ENCODE results near the gene MAT1A. TPM values are rescaled to one million over a fixed set of nuclear protein-coding genes. Genes with fewer than 3 reads are reported as not detected.

The MAT1A gene
- total RNA-seq, 2 donors from 2014 or later: not detected

DNA sequence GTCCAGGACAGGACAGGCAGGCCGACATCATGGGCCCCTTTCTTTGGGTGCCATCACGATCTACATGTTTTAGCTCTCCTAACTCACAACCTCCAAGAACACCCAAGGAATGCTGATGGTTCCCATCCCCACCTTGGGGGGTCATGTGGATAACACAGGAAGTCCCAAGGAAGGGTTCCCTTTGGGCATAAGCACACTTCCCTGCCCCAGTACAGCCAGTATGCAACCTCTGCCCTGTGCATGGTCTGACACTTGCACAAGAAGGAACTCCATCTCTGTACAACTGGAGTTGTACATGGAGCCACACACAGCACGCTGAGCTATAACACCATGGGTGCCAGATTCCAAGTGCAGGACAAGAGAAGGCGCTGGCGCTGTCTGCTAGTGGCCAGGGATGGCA is 11.0 kb downstream of the MAT1A start:
- no peak overlapping the region for H3K4me3 Mint-ChIP-seq
- no peaks in the 10 kb centered on the region for H3K9me3 Mint-ChIP-seq
- no peak for DNase-seq
- ATAC-seq (replicated peaks in 1 of 2): no peak
- no peaks in the 10 kb centered on the region for H3K36me3 Mint-ChIP-seq (ENCODE audit: insufficient read depth in 2 of 2)
- no peak overlapping the region for H3K27ac Mint-ChIP-seq
- no peaks in the 10 kb centered on the region for H3K27me3 Mint-ChIP-seq (ENCODE audit: low read depth)
- no peaks in the 10 kb centered on the region for H3K4me1 Mint-ChIP-seq (ENCODE audit: low read depth)

DNA sequence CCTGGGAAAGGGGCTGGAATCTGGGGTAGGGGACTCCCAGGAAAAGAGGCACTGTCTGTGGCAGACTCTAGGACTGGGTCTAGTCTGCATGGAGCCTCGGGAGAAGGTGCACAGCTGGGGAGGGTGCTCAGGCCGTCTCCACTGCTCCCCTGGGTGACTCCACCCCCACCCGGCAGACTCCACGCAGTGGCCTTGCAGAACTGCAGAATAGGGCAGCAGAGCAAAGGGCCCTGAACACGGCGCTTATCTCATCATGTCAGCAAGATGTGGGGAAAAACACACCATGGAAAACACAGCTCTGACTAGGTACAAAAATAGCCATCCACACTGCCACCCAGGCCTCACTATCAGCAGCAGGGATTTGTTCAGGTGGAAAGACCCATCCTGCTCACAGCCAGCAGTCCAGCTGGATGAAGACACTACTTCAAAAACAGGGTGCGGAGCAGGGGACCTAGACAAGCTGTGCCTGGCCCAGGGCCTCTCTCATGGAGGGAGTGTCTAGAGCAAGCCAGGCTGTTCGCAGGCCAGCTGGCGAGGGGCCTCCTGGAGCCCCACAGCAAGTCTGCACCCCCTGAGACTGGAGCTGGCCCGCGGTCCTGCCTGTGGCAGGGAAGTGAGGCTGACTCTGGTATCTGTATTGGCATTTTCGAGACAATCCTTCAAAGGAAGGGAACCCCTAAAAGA is 11.7 kb downstream of the MAT1A start:
- no peaks in the 10 kb centered on the region for H3K36me3 Mint-ChIP-seq (ENCODE audit: insufficient read depth in 2 of 2)
- no peaks in the 10 kb centered on the region for H3K4me1 Mint-ChIP-seq (ENCODE audit: low read depth)
- no peaks in the 10 kb centered on the region for H3K9me3 Mint-ChIP-seq
- no peak for ATAC-seq (replicated peaks in 1 of 2)
- no peak for DNase-seq
- no peak overlapping the region for H3K27ac Mint-ChIP-seq
- H3K27me3 Mint-ChIP-seq (ENCODE audit: low read depth): no peaks in the 10 kb centered on the region
- no peak overlapping the region for H3K4me3 Mint-ChIP-seq

DNA sequence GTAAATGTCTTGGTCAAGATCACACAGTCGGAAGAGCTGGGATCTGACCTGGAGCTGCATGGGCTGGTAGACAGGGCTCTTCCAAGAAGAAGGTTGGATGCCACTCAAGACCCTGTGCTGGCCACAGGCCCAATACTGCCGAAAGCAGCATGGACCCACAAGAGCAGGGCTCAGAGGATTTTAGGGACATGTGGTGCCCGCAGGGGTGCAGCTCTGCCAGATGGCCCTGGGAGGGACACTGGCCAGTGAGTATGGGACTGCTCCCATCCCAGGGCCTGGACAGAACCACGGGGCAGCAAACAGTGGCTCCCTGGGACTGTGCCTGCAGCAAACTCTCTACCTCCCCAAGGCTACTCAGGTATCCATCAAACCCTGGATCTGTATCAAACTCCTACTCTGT is 12.4 kb downstream of the MAT1A start:
- H3K4me3 Mint-ChIP-seq: no peak overlapping the region
- no peaks in the 10 kb centered on the region for H3K4me1 Mint-ChIP-seq (ENCODE audit: low read depth)
- H3K36me3 Mint-ChIP-seq (ENCODE audit: insufficient read depth in 2 of 2): no peaks in the 10 kb centered on the region
- no peaks in the 10 kb centered on the region for H3K27me3 Mint-ChIP-seq (ENCODE audit: low read depth)
- ATAC-seq (replicated peaks in 1 of 2): no peak
- DNase-seq: no peak
- H3K27ac Mint-ChIP-seq: no peak overlapping the region
- H3K9me3 Mint-ChIP-seq: no peaks in the 10 kb centered on the region

DNA sequence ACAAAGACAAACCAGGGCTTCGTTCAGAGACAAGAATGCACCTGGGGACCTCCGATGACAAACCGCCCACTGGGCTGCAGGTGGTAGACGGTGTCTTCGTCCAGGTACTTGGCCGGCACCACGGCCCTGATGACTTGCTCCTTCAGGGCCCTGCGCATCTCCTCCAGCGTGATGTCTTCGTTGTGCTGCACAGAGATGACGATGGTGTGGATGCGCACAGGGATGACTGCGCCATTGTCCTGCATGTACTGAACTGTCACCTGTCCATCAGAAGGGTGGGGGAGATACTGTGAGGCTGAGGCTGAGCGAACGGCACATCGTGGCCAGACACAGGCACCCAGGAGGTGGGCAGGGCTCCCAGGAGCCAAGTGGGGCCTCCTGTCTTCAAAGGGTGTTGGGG is 13.1 kb downstream of the MAT1A start:
- ATAC-seq (replicated peaks in 1 of 2) (no peak), DNase-seq (no peak)
- no peaks in the 10 kb centered on the region for H3K9me3 Mint-ChIP-seq
- H3K4me3 Mint-ChIP-seq: no peak overlapping the region
- H3K4me1 Mint-ChIP-seq (ENCODE audit: low read depth): no peaks in the 10 kb centered on the region
- H3K36me3 Mint-ChIP-seq (ENCODE audit: insufficient read depth in 2 of 2): no peaks in the 10 kb centered on the region
- H3K27ac Mint-ChIP-seq: no peak overlapping the region
- H3K27me3 Mint-ChIP-seq (ENCODE audit: low read depth): peaks cover 2% of the 10 kb centered on the region

DNA sequence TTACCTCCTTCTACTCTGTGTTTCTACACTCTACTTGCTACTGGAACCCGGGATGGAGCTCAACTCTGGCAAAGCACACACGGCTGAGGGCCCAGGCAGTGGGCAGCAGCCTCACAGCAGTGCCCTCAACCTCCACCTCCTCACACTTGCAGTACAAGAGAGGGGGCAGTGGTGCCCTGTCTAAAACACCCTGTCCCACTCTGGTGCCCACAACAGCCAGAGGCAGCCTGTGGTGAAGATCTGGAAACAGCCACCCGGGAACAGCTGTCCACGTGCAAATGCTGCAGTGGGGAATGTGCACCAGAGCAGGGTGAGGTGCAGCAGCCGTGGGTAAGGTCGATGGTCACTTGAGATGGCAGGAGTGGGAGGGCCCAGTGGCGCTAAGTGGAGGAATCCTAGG is 13.7 kb downstream of the MAT1A start:
- ATAC-seq (replicated peaks in 1 of 2) (no peak), DNase-seq (no peak)
- Mint-ChIP-seq H3K27ac (no peak overlapping the region), H3K36me3 (ENCODE audit: insufficient read depth in 2 of 2) (no peaks in the 10 kb centered on the region), H3K4me3 (no peak overlapping the region), H3K4me1 (ENCODE audit: low read depth) (no peaks in the 10 kb centered on the region), H3K27me3 (ENCODE audit: low read depth) (peaks cover 7% of the 10 kb centered on the region), H3K9me3 (no peaks in the 10 kb centered on the region)

DNA sequence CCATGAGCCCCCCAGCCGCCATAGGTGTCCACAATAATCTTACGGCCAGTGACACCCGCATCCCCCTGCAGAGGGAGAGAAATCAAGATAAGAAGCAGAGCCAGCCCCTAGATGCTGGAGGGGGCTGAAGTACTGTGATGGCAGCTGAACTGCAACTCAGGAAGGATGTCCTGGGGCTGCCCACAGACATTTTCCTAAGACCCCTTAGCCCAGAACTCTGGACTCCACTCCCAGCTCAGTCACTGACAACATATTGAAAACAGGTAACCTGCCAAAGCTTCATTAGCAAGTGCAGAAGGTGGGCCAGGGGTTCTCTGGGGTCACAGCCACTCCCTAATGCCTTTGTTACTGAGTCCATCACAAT is 14.3 kb downstream of the MAT1A start:
- Mint-ChIP-seq H3K4me3 (no peak overlapping the region), H3K4me1 (ENCODE audit: low read depth) (no peaks in the 10 kb centered on the region), H3K27me3 (ENCODE audit: low read depth) (peaks cover 7% of the 10 kb centered on the region), H3K27ac (no peak overlapping the region), H3K36me3 (ENCODE audit: insufficient read depth in 2 of 2) (no peaks in the 10 kb centered on the region), H3K9me3 (no peaks in the 10 kb centered on the region)
- ATAC-seq (replicated peaks in 1 of 2) (no peak), DNase-seq (no peak)

DNA sequence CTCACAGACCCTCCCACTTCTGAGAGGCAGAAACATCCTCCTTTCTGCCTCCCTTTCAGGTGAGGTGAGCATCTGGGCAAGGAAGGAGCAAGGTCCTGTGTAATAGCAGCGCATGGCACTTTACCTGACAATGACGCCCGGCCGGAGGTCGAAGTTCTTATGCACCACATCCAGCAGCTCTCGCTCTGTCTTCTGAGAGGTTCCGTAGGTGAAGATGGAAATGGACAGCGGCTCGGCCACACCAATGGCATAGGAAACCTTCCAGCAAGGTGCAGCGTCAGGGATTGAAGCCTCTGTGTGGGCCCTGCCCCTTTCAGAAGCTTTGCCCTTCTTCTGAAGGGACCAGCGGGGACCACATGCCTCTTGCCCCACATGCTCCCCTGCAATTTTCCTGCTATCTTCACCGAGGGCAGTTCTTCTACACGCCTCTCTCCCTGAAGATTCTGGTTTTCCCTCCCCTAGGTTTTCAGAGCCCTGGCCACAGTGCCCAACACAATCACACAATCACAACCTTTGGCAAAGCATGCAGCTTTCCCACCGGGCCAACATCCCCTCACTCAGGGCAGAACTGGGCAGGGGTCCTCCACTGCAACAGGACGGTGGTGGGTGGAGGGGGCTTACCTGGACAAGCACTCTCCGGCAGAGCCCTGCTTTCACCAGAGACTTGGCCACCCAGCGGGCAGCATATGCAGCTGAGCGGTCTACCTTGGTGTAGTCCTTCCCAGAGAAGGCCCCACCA is 14.9 kb downstream of the MAT1A start:
- H3K4me3 Mint-ChIP-seq: no peak overlapping the region
- H3K27ac Mint-ChIP-seq: no peak overlapping the region
- no peaks in the 10 kb centered on the region for H3K36me3 Mint-ChIP-seq (ENCODE audit: insufficient read depth in 2 of 2)
- peaks cover 7% of the 10 kb centered on the region for H3K27me3 Mint-ChIP-seq (ENCODE audit: low read depth)
- H3K9me3 Mint-ChIP-seq: no peaks in the 10 kb centered on the region
- no peaks in the 10 kb centered on the region for H3K4me1 Mint-ChIP-seq (ENCODE audit: low read depth)
- ATAC-seq (replicated peaks in 1 of 2) (no peak), DNase-seq (no peak)

DNA sequence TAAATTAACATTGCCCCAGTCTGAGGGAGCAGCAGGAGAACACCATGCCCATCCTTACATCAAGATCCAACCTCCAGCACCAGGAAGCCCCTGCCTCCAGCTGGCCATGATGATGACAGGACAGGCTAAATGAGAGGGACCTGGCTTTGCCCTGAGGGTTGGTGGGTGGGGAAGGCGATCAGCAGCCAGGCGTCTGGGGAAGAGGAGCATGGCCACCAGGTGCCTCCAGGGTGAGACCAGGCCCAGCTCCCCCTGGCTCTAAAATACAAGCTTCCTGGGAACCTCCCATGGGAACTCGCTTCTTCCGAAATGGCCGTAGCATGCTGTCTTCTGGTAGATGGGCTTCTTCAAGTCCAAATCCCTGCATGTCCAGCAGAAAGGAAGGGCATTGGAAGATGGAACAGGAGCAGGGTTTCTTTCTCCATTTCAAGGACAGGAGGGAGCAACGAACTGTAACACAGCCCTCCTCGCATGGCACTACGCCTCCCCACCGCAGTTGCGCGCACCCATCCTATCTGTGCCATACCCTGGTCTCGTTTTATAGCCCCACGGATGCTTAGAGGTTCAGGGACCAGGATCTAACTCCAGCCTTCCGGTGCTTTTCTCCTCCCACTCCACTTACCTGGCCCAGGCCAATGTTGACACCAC is 15.8 kb downstream of the MAT1A start:
- H3K27me3 Mint-ChIP-seq (ENCODE audit: low read depth): peaks cover 7% of the 10 kb centered on the region
- ATAC-seq (replicated peaks in 1 of 2) (no peak), DNase-seq (no peak)
- no peak overlapping the region for H3K27ac Mint-ChIP-seq
- no peaks in the 10 kb centered on the region for H3K36me3 Mint-ChIP-seq (ENCODE audit: insufficient read depth in 2 of 2)
- no peaks in the 10 kb centered on the region for H3K9me3 Mint-ChIP-seq
- no peaks in the 10 kb centered on the region for H3K4me1 Mint-ChIP-seq (ENCODE audit: low read depth)
- H3K4me3 Mint-ChIP-seq: no peak overlapping the region

DNA sequence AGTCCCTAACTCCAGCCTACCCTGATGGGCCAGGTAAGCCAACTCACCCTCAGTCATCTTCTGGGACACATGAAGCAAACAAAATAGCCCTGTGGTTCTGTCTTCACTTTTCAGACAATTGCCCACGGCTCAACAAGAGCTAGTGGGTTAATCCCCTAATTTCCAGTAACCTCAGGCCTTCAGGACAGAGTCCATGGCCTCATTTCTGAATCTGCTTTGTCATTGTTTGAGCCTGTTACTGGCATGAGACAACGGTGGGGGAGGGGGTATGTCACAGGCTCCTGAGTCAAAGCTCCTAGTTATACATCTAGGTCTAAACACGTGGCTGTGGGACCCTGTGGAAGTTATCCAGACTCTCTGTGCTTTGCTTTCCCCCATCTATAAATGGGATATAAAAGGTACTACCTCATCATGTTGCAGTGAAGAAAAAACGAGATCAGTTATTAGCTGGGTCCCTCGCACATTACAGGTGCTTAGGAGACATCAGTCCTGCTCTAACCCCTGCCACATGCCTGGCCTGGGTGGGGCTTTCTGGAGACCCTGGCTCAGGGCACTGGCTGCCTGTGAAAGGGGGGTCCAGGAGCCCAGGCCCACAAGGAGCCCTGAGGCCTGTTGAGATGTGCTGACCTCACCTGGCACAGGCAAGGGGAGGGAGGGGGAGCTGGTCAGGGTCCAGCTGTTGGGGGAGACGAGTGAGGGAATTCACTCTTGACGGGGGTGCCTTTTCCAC is 16.5 kb downstream of the MAT1A start:
- H3K4me1 Mint-ChIP-seq (ENCODE audit: low read depth): no peaks in the 10 kb centered on the region
- no peaks in the 10 kb centered on the region for H3K36me3 Mint-ChIP-seq (ENCODE audit: insufficient read depth in 2 of 2)
- ATAC-seq (replicated peaks in 1 of 2) (no peak), DNase-seq (no peak)
- H3K27ac Mint-ChIP-seq: no peak overlapping the region
- H3K9me3 Mint-ChIP-seq: peaks cover 0 to 2% of the 10 kb centered on the region in 2 donors
- H3K4me3 Mint-ChIP-seq: no peak overlapping the region
- H3K27me3 Mint-ChIP-seq (ENCODE audit: low read depth): peaks cover 7% of the 10 kb centered on the region

DNA sequence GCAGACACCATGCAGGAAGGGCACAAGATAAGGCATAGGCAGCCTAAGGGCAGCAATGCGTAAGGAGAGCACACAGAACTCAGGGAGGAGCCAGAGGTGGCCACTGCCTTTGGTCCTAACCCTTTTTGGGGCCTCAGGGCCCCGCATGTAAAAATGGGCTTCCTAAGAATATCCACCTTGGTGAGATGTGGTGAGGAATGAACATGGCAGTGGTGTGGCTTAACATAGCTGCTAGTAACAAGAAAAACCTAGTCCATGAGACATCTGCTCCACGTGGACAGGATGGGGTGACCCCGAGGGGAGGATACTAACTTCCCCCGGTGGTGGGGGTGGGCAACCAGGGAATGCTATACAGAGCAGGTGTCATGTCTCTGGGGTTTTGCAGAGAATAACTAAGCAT is 18.0 kb downstream of the MAT1A start:
- no peak overlapping the region for H3K4me3 Mint-ChIP-seq
- no peaks in the 10 kb centered on the region for H3K4me1 Mint-ChIP-seq (ENCODE audit: low read depth)
- H3K27ac Mint-ChIP-seq: no peak overlapping the region
- DNase-seq (no peak), ATAC-seq (replicated peaks in 1 of 2) (no peak)
- H3K27me3 Mint-ChIP-seq (ENCODE audit: low read depth): peaks cover 7% of the 10 kb centered on the region
- no peaks in the 10 kb centered on the region for H3K36me3 Mint-ChIP-seq (ENCODE audit: insufficient read depth in 2 of 2)
- peaks cover 0 to 2% of the 10 kb centered on the region in 2 donors for H3K9me3 Mint-ChIP-seq

DNA sequence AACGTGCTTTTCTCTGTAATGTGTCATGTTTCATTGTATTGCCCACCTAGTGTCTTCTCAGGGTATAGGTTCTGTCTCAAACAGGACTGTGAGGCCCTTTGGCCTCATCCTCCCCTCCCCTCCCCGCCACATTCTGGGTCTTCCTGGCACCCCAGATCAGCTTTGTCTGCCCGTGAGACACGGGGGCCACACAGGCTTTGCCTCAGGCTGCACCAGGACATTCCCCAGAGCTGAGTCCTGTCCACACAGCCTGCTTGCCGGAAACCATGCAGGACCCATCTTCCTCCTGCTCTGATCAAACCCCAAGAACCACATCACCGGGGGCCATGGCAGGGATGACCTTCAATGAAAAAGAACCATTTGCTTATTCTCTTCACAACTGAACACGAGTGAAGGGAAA is 18.6 kb downstream of the MAT1A start:
- Mint-ChIP-seq H3K9me3 (peaks cover 0 to 2% of the 10 kb centered on the region in 2 donors), H3K36me3 (ENCODE audit: insufficient read depth in 2 of 2) (no peaks in the 10 kb centered on the region), H3K4me1 (ENCODE audit: low read depth) (no peaks in the 10 kb centered on the region), H3K27me3 (ENCODE audit: low read depth) (peaks cover 7% of the 10 kb centered on the region), H3K4me3 (no peak overlapping the region), H3K27ac (no peak overlapping the region)
- ATAC-seq (replicated peaks in 1 of 2) (no peak), DNase-seq (no peak)

DNA sequence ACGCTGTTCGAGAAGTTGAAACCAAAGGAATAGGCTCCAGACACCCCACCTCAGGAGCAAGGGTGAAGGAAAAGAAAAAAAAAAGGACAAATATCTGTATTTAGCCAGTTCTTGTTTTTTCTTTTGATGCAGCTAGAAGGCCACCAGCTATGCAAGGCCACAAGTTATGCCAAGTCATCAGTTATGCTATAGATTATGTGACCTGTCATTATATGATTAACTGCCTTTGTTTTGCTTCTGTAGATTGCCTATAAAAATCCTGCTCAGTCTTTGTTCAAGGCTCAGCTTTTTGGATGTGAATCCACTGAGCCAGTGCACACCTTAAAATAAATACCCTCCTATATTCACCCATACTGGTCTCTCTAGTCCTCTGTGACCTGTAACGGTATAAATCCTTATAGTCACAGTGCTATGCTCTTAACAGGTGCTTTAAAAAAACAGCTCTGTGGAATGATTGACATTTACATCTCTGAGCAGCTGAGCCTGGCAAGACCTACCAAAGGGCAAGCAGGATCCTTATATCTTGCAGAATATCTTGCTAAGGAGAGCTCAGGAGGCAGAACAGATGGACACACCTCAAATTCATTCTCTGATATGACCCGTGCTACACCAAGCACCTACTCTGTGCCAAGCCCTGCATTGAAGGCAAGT is 20.4 kb downstream of the MAT1A start:
- no peaks in the 10 kb centered on the region for H3K36me3 Mint-ChIP-seq (ENCODE audit: insufficient read depth in 2 of 2)
- no peak overlapping the region for H3K27ac Mint-ChIP-seq
- H3K27me3 Mint-ChIP-seq (ENCODE audit: low read depth): peaks cover 7% of the 10 kb centered on the region
- H3K4me3 Mint-ChIP-seq: no peak overlapping the region
- no peak for ATAC-seq (replicated peaks in 1 of 2)
- H3K9me3 Mint-ChIP-seq: peaks cover 0 to 2% of the 10 kb centered on the region in 2 donors
- no peak for DNase-seq
- no peaks in the 10 kb centered on the region for H3K4me1 Mint-ChIP-seq (ENCODE audit: low read depth)

DNA sequence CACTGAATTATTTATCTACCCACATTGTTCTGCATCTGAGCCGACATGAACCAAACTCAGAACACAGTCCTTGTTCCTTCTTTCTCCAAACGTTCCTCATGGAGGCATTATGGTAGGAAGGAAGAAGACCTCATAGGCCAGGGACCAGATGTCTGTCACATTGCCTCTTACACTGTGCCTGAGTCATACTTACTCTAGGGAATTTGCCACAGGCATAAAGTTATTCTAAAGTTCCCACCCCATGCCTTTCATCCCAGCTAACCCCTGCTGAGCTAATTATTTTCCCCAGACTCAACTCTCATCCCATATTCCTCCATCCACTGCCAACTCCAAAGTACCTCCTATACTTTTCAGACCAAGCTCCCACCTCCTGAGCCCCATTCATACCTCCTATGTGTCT is 21.2 kb downstream of the MAT1A start:
- Mint-ChIP-seq H3K4me3 (no peak overlapping the region), H3K36me3 (ENCODE audit: insufficient read depth in 2 of 2) (no peaks in the 10 kb centered on the region), H3K4me1 (ENCODE audit: low read depth) (no peaks in the 10 kb centered on the region), H3K27me3 (ENCODE audit: low read depth) (peaks cover 7% of the 10 kb centered on the region), H3K27ac (no peak overlapping the region), H3K9me3 (peaks cover 0 to 2% of the 10 kb centered on the region in 2 donors)
- ATAC-seq (replicated peaks in 1 of 2) (no peak), DNase-seq (no peak)
